NCI-H2227 treated with DMSO at 0.1 percent for 48 hours (cell line): ENCODE measurements around the gene PYGM.
A peak's percentile ranks its signal among the peaks of the same experiment; 100 is the strongest.

ENCODE experiments used
- DNase-seq: peaks from one replicate; lab custom pipeline; 2025; lab: John Stamatoyannopoulos, UW

Gene PYGM

DNA sequence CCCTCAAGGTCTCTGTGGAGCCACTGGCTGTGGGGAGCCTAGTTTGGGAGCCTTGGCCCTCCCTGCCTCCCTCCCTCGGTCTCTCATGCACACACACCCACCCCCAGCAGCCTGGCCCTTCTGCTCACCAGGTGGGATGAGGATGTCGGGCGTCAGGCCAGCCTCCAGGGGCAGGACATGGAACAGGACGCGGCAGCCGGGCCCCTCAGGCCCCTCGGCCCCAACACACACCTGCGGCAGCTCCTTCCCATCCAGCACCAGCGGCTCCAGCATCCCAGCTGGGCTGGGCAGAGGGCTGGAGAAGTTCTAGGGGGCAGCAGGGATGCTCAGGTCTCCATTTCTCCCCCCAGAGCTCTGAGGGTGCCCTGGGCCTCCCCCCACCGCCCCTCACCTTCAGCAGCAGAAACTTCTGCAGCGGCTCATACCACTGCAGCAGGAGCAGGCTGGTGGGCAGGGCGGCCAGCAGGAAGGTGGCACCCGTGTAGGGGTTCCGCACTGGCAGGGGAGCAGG lies 32.1 kb upstream of the PYGM start:
- no peak for DNase-seq

GRCh38 chr11:64790205-64791095 lies 30.7 kb upstream of the PYGM start:
- no peak for DNase-seq

- no peak for DNase-seq
Measured at GRCh38 chr11:64789331-64790204, 29.8 kb upstream of the PYGM start.

DNA sequence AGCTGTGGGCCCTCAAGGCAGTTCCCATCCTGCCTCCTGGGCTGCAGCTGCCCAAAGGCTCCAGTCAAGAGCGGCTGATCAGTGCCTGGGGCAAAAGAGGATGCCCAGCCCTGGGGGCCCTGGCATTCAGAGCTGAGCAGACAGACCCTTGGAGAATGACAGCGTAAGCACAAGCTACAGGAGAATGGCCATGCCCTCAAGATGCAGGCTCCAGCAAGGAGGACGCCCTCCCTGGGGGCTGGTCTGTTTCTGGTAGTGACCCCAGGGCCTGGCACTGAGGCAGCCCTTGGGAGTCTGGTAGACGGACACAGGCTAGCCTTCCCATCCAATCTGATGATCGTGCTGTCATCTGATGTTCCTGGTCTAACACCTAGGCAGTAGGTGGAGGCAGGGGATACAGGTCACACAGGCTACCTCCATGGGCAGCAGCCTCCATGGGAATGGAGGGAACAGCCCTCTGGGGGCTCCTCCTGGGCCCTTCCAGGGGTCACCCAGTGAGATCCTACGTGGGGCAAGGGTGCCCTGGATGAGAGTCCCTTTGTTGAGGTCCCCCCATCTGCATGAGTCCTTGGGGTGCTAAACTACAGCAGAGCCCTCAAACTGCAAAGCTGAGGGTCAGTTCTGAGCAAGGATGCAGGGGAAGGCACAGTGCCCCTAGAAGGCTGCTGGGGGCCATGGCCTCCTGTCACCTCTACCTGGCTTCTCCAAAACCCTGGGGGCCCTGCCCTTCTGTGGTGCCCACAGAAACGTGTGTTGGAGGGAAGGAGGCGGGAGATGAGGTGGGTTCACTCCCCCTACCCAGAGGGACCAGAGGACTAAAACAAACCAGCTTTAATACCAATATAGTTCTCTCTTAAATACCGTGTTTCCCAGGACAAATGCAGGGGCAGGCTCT lies 28.8 kb upstream of the PYGM start:
- DNase-seq: no peak

- no peak for DNase-seq
Measured at GRCh38 chr11:64787526-64788320, 27.9 kb upstream of the PYGM start.

DNA sequence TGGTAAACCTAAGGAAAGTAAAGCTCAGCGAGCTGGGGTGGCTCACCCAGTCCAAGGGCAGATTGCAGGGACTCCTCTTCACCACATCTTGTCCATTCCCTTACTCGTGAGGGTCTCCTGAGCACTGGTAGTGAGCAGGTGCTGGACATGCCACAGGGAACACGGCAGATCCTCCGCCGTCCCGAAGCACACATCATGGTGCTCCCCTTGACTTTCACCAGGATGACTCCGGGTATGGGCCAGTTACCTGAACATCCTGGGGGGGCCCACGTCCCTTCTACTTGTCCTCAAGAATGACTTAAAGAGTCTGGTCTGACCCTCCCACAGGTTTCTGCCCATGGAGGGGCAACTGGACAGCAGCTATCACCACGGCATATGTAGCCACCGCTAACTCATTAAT lies 26.5 kb upstream of the PYGM start:
- no peak for DNase-seq

DNA sequence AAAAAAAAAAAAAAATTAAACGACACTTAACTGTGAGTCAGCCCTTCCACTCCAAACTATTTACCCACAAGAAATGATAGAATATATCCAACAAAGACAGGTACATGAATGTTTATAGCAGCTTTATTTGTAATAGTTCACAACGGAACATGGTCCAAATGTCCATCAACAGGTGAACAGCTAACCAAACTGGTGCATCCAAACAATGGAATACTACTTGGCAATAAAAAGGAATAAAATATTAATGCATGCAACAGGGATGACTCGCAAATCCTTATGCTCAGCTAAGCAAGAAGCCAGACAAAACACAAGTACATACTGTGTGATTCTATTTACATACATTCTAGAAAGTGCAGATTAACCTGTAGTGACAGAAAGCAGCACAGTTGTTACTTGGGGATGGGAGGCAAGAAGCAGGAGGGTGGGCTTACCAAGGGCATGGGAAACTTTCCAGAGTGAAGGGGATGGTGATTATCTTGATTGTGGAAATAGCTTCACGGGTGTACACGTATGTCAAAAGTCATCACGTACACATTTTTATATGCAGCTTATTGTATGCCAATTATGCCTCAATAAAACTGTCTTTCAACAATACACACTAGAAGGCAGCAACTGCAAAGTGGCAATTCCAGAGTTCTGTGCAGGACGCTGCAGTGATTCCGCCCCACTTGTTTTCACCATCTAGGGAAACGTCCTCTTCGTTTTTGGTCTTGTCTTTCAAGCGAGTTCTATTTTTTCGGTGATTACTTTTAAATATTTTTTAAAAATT lies 25.2 kb upstream of the PYGM start:
- no peak for DNase-seq

GRCh38 chr11:64778473-64779298 lies 18.9 kb upstream of the PYGM start, which contains the start of gene SF1:
Gene SF1, minus strand, starts transcription at chr11:64778542. Its CDS starts 150 bp downstream, at chr11:64778392.
- DNase-seq: peak; percentile 100

DNA sequence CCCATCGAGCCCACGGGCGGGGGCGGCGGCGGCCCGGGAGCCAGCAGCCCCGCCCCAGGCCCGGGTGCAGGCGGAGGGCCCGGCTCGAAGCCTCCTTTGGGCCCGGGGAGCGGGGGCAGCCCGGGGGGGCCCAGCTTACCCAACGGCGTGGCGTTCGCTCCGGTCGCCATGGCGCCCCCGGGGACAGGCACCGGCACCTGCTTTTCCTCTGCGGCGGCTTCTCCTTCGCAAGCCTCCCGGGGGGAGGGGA lies 18.4 kb upstream of the PYGM start:
- no peak for DNase-seq

GRCh38 chr11:64777449-64778222 lies 17.9 kb upstream of the PYGM start:
- DNase-seq: peak; percentile 66

DNA sequence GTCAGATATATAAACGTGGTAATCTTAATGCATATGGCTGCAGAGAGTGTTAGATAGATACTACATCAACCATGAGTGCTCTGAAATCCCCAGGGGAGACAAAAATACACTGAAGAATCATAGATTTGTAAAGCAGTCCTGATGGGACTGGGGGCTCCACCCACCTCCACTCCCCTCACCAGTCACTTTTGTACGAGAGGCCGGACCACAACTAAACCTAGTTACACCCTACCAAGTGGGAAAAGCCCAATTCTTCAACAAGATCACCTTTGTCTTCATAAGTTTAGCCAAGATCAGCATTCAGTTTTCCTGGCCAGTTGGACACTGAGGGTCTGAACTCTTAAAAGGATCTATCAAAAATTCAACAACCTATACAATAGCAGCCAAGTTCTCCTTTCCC lies 17.1 kb upstream of the PYGM start:
- DNase-seq: no peak

GRCh38 chr11:64776425-64776824 lies 16.7 kb upstream of the PYGM start:
- no peak for DNase-seq

- no peak for DNase-seq
Measured at GRCh38 chr11:64774144-64774543, 14.4 kb upstream of the PYGM start.

- DNase-seq: no peak
Measured at GRCh38 chr11:64772303-64773018, 12.7 kb upstream of the PYGM start.

- DNase-seq: no peak
Measured at GRCh38 chr11:64771861-64772260, 12.1 kb upstream of the PYGM start.

DNA sequence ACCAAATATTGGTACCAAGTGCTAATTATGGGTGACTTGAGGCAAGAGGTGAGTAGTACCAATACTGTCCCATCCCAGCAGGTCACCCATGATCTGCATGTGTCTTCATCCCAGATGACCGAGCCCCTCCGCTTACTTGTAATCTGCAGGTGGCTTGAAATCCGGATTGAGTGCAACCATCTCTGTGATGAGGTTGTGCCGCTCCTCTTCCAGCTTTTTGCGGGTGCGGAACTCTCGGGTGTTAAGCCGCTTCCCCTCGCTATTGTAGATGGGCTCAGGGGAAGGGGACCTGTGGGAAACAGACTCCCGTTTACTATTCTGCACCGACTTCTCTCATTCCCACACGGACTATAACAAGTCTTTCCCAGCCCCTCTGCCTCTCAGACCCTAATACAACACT lies 10.3 kb upstream of the PYGM start:
- DNase-seq: no peak

DNA sequence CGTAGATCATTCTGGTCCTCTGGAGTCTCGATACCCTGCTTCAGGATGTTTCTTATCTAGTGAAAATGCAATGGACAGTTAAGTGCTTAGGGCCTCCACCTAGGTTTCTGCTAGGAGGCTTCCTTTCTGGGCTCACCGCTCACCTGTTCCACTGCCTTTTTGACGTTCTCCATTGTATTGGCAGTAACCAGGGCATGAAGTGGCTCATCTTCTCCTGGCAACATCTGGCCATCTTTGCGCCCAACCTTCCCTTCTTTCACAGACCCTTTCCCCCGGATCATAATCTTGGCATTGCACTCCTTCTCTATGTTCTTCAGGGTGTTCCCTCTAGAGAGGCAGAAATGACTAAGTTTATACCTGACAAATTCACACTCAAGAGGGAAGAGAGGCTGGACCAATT lies 9.5 kb upstream of the PYGM start:
- DNase-seq: no peak

DNA sequence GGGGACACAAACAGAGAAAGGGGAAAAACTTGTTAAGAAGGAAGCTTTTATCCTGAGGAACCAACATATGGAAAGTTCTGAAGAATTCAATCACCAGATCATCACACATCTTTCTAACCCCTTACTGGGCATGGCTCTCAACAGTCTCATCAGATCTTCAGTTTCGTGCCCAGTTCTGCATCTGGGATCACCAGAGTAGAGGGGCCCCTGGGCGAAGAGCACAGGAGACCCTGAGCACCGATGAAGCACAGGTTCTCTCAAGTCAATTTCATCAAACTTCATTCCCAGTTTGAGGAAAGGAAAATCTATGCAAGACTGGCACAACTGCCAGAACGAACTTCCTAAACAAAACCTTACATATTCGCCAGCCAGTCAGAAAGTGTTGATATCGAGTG lies 8.5 kb upstream of the PYGM start:
- DNase-seq: no peak
